H9 (cell line): ENCODE data around the gene RANBP9. TPM values are rescaled to one million over a fixed set of nuclear protein-coding genes. Genes with fewer than 3 reads are reported as not detected.
A peak's percentile ranks its signal among the peaks of the same experiment; 100 is the strongest.

Experiments
- DNase-seq: peaks from one replicate; pipeline ENCODE4 v3.0.0-alpha.2; 2017
- H2AFZ ChIP-seq: one replicate; pipeline ENCODE4 v1.6.1; 2013; ENCODE audit warnings: mild to moderate bottlenecking, low read length, control low read depth, moderate library complexity
- H2AK5ac ChIP-seq: 2 replicates; pipeline ENCODE4 v1.6.1; 2013; ENCODE audit warnings: low read length, control low read depth, mixed read lengths; ENCODE audit not compliant: insufficient read length
- H2BK120ac ChIP-seq: one replicate; pipeline ENCODE4 v1.6.1; 2013; ENCODE audit warnings: low read depth, mild to moderate bottlenecking, low read length, control low read depth, inconsistent platforms; ENCODE audit not compliant: poor library complexity, severe bottlenecking
- H2BK12ac ChIP-seq: 2 replicates; pipeline ENCODE4 v1.6.1; 2013; ENCODE audit warnings: low read length, control low read depth, mixed read lengths, low read depth; ENCODE audit not compliant: insufficient read length
- H2BK15ac ChIP-seq: 2 replicates; pipeline ENCODE4 v1.6.1; 2013; ENCODE audit warnings: low read depth, low read length, control low read depth
- H2BK20ac ChIP-seq: one replicate; pipeline ENCODE4 v1.6.1; 2013; ENCODE audit warnings: low read depth, mild to moderate bottlenecking, low read length, control low read depth, inconsistent platforms; ENCODE audit not compliant: poor library complexity, severe bottlenecking
- H2BK5ac ChIP-seq: 2 replicates; pipeline ENCODE4 v1.6.1; 2013; ENCODE audit warnings: low read length, control low read depth, mixed read lengths; ENCODE audit not compliant: insufficient read length
- H3K14ac ChIP-seq: 2 replicates; pipeline ENCODE4 v1.6.1; 2013; ENCODE audit warnings: low read length, control low read depth; ENCODE audit not compliant: insufficient read depth
- H3K18ac ChIP-seq: 2 replicates; pipeline ENCODE4 v1.6.1; 2013; ENCODE audit warnings: low read depth, mild to moderate bottlenecking, mixed read lengths, low read length, control low read depth; ENCODE audit not compliant: insufficient read length
- H3K23ac ChIP-seq: 2 replicates; pipeline ENCODE4 v1.6.1; 2013; ENCODE audit warnings: low read length, control low read depth, mixed read lengths, low read depth; ENCODE audit not compliant: insufficient read length
- H3K23me2 ChIP-seq: 2 replicates; pipeline ENCODE4 v1.6.1; 2013; ENCODE audit warnings: low read depth, mild to moderate bottlenecking, mixed read lengths, low read length, control low read depth; ENCODE audit not compliant: insufficient read length, poor library complexity, severe bottlenecking
- H3K27ac ChIP-seq: 2 replicates; pipeline ENCODE4 v1.5.1; 2013; ENCODE audit warnings: low read length, control low read depth, mixed read lengths, low read depth; ENCODE audit not compliant: insufficient read length
- H3K27me3 ChIP-seq: 2 replicates; pipeline ENCODE4 v1.6.1; 2013; ENCODE audit warnings: low read length, control low read depth, inconsistent platforms; ENCODE audit not compliant: insufficient read depth
- H3K4ac ChIP-seq: 2 replicates; pipeline ENCODE4 v1.6.1; 2013; ENCODE audit warnings: low read depth, mild to moderate bottlenecking, control low read depth, inconsistent platforms, low read length, moderate library complexity
- H3K4me1 ChIP-seq: 2 replicates; pipeline ENCODE4 v1.6.1; 2013; ENCODE audit warnings: low read length, control low read depth, inconsistent platforms; ENCODE audit not compliant: insufficient read depth
- H3K4me2 ChIP-seq: 2 replicates; pipeline ENCODE4 v1.6.1; 2013; ENCODE audit warnings: low read length, control low read depth, mixed read lengths; ENCODE audit not compliant: insufficient read length, insufficient read depth
- H3K56ac ChIP-seq: 2 replicates; pipeline ENCODE4 v1.6.1; 2013; ENCODE audit warnings: low read depth, mild to moderate bottlenecking, mixed read lengths, low read length, control low read depth; ENCODE audit not compliant: insufficient read length
- H3K79me1 ChIP-seq: 2 replicates; pipeline ENCODE4 v1.6.1; 2013; ENCODE audit warnings: low read depth, mild to moderate bottlenecking, moderate library complexity, low read length, control low read depth, inconsistent platforms; ENCODE audit not compliant: insufficient read depth, poor library complexity, severe bottlenecking
- H3K79me2 ChIP-seq: 2 replicates; pipeline ENCODE4 v1.6.1; 2013; ENCODE audit warnings: low read length, control low read depth, inconsistent platforms; ENCODE audit not compliant: insufficient read depth
- H3K9ac ChIP-seq: 2 replicates; pipeline ENCODE4 v1.6.1; 2013; ENCODE audit warnings: low read length, control low read depth, mixed read lengths; ENCODE audit not compliant: insufficient read length; ENCODE audit errors: extremely low read depth
- H3K9me3 ChIP-seq: one replicate; pipeline ENCODE4 v1.6.1; 2013; ENCODE audit warnings: low read depth, low read length, inconsistent platforms; ENCODE audit not compliant: control insufficient read depth
- H3T11ph ChIP-seq: one replicate; pipeline ENCODE4 v1.6.1; 2013; ENCODE audit warnings: mild to moderate bottlenecking, low read length, control low read depth, inconsistent platforms
- H4K20me1 ChIP-seq: one replicate; pipeline ENCODE4 v1.6.1; 2013; ENCODE audit not compliant: control insufficient read depth, insufficient read length, insufficient read depth
- H4K5ac ChIP-seq: 2 replicates; pipeline ENCODE4 v1.6.1; 2013; ENCODE audit warnings: low read depth, mild to moderate bottlenecking, mixed read lengths, low read length, control low read depth; ENCODE audit not compliant: insufficient read length
- H4K8ac ChIP-seq: replicated peaks from 2 replicates; pipeline ENCODE4 v1.6.1; 2013; ENCODE audit warnings: low read length, control low read depth, mixed read lengths, low read depth; ENCODE audit not compliant: insufficient read length
- H4K91ac ChIP-seq: 2 replicates; pipeline ENCODE4 v1.6.1; 2013; ENCODE audit warnings: low read depth, mild to moderate bottlenecking, moderate library complexity, mixed read lengths, low read length, control low read depth; ENCODE audit not compliant: insufficient read length
- H3K27ac Mint-ChIP-seq, 3 experiments: 2 replicates in 2 of 3; 3 replicates in 1 of 3; pipeline ENCODE4 v1.8.0; 2020 to 2021; ENCODE audit warnings: mixed read lengths in 3 of 3, mild to moderate bottlenecking in 1 of 3, moderate library complexity in 1 of 3
- H3K27me3 Mint-ChIP-seq: 2 replicates; pipeline ENCODE4 v1.8.0; 2021; ENCODE audit warnings: low read depth, mild to moderate bottlenecking, moderate library complexity, mixed read lengths
- H3K36me3 Mint-ChIP-seq, 3 experiments: 2 replicates in 2 of 3; 3 replicates in 1 of 3; pipeline ENCODE4 v1.8.0; 2020 to 2021; ENCODE audit warnings: low read depth in 3 of 3, mixed read lengths in 3 of 3; ENCODE audit not compliant: insufficient read depth in 1 of 3
- H3K4me1 Mint-ChIP-seq, 2 experiments: 2 replicates each; pipeline ENCODE4 v1.8.0; 2020; ENCODE audit warnings: mixed read lengths in 2 of 2
- H3K4me3 Mint-ChIP-seq, 2 experiments: 2 replicates in 1 of 2; 3 replicates in 1 of 2; pipeline ENCODE4 v1.8.0; 2020 to 2021; ENCODE audit warnings: mild to moderate bottlenecking in 2 of 2, mixed read lengths in 2 of 2, moderate library complexity in 1 of 2
- H3K9me3 Mint-ChIP-seq, 2 experiments: 2 replicates in 1 of 2; 3 replicates in 1 of 2; pipeline ENCODE4 v1.8.0; 2020; ENCODE audit warnings: mild to moderate bottlenecking in 2 of 2, mixed read lengths in 2 of 2, moderate library complexity in 1 of 2
- CTCF ChIP-seq: fragments of 200-600 bp; sonication (generic); conservative IDR thresholded peaks from 3 replicates; pipeline ENCODE4 v1.8.0; 2021; ENCODE audit warnings: antibody characterized with exemption, mild to moderate bottlenecking
- WGBS: extraction: QIAGEN DNeasy Blood & Tissue Kit; methylation state at CpG from one replicate; pipeline ENCODE4 v1.1.7; 2013; ENCODE audit warnings: missing lambda C conversion rate, low lambda C conversion rate, mixed read lengths; ENCODE audit not compliant: insufficient read length; ENCODE audit errors: extremely low coverage; 5-methylcytosine and 5-hydroxymethylcytosine counted together
- total RNA-seq: library from RNA; stranded (reverse); gene quantifications from 2 replicates; pipeline ENCODE4 v1.2.1, GENCODE V29; 2021

The RANBP9 gene
- total RNA-seq, 1 experiment from 2014 or later = 37.2 TPM

- Histone ChIP-seq H3K79me2 (no peaks in the 10 kb centered on the region; the same call in 1 of the 2 replicates), H2BK15ac (no peak overlapping the region), H4K8ac (no peak overlapping the region), H3K23ac (no peak overlapping the region), H2AK5ac (no peak overlapping the region), H3K18ac (peak overlapping the region; percentile 61), H3K4ac (no peak overlapping the region), H3K9me3 (no peaks in the 10 kb centered on the region), H2AFZ (no peak overlapping the region), H3K9ac (peak overlapping the region; percentile 90), H3T11ph (no peak overlapping the region), H3K56ac (no peak overlapping the region), H3K4me2 (peak overlapping the region; percentile 96), H2BK12ac (no peak overlapping the region), H2BK20ac (no peak overlapping the region), H3K14ac (peak overlapping the region; percentile 81), H3K23me2 (peaks cover 11% of the 10 kb centered on the region), H2BK120ac (no peak overlapping the region), H2BK5ac (no peak overlapping the region), H3K4me1 (no peaks in the 10 kb centered on the region), H3K79me1 (no peaks in the 10 kb centered on the region), H4K5ac (peak overlapping the region; percentile 68), H3K27me3 (no peaks in the 10 kb centered on the region), H3K27ac (peak overlapping the region; percentile 82), H4K20me1 (no peaks in the 10 kb centered on the region), H4K91ac (no peak overlapping the region)
- peak; percentile 46 for DNase-seq
- H3K4me1 Mint-ChIP-seq = peaks cover 25 to 28% of the 10 kb centered on the region in 2 experiments
- no peak for TF ChIP-seq CTCF
- WGBS = no CpG with 5 or more reads among the region's 14 CpGs
- no peaks in the 10 kb centered on the region for H3K27me3 Mint-ChIP-seq
- H3K36me3 Mint-ChIP-seq = peaks cover 0 to 2% (median 0%) of the 10 kb centered on the region in 3 experiments; a peak in 1 of 7 replicates
- peaks cover 7% of the 10 kb centered on the region in 2 experiments; a peak in 3 of 5 replicates for H3K9me3 Mint-ChIP-seq
- H3K4me3 Mint-ChIP-seq = peak overlapping the region; percentile 84 to 92
- H3K27ac Mint-ChIP-seq = peak overlapping the region; percentile 93 to 98 (median 95)
Measured at GRCh38 chr6:13573669-13574110, 137.9 kb downstream of the RANBP9 start.
